K562 (cell line): ENCODE data around the gene LDAF1. TPM values are rescaled to one million over a fixed set of nuclear protein-coding genes. Genes with fewer than 3 reads are reported as not detected.
A peak's percentile ranks its signal among the peaks of the same experiment; 100 is the strongest.

Source experiments
- ELF1 ChIP-seq: fragments of 200-800 bp; sonication (Bioruptor generic); IDR thresholded peaks from 2 replicates; pipeline ENCODE4 v1.6.1; 2016; ENCODE audit warnings: missing genetic modification characterization, missing compliant biosample characterization
- ESRRA ChIP-seq: fragments of 450-650 bp; IDR thresholded peaks from 2 replicates; pipeline ENCODE4 v1.6.1; 2014; ENCODE audit warnings: low read depth, mild to moderate bottlenecking, moderate library complexity, borderline replicate concordance
- HOXB6 ChIP-seq: fragments of 250-450 bp; sonication (Bioruptor Pico); IDR thresholded peaks from 2 replicates; pipeline ENCODE4 v1.5.1; 2022; ENCODE audit warnings: mild to moderate bottlenecking, borderline replicate concordance
- KLF1 ChIP-seq: fragments of 450-650 bp; IDR thresholded peaks from 2 replicates; pipeline ENCODE4 v1.6.1; 2016; ENCODE audit warnings: missing genetic modification characterization, missing compliant biosample characterization
- MTA1 ChIP-seq: fragments of 450-650 bp; IDR thresholded peaks from 2 replicates; pipeline ENCODE4 v1.6.1; 2017; ENCODE audit warnings: borderline replicate concordance
- RBM25 ChIP-seq: fragments of 200-400 bp; formaldehyde crosslinking; IDR thresholded peaks from 2 replicates; pipeline ENCODE4 v1.6.1; 2018; ENCODE audit warnings: low read length, low read depth, moderate library complexity; ENCODE audit not compliant: severe bottlenecking
- TEAD1 ChIP-seq, 2 experiments: fragments of 450-650 bp in 1 of 2; sonication (generic) in 1 of 2; formaldehyde crosslinking; IDR thresholded peaks; 2 replicates each; pipeline versions ENCODE4 v1.4.0 to v1.8.0; 2020 to 2022; ENCODE audit warnings: mild to moderate bottlenecking in 2 of 2, missing genetic modification reagents in 1 of 2
- ZNF140 ChIP-seq: fragments of 250-450 bp; sonication (Bioruptor Pico); IDR thresholded peaks from 2 replicates; pipeline ENCODE4 v1.8.0; 2021; ENCODE audit warnings: moderate library complexity, mild to moderate bottlenecking, inconsistent platforms
- polyA plus RNA-seq, 8 experiments: library from polyadenylated mRNA; depleted of rRNA in 4 of 8; stranded (reverse) in 5 of 8; unstranded in 3 of 8; fragments of >200 nt; fragmentation: Nextera tagmentation in 2 of 8; fragmentation: Illumina TruSeq in 1 of 8; extraction: Ambion mirVana in 2 of 8; extraction: Trizol in 1 of 8; gene quantifications; 2 replicates each; pipeline versions ENCODE4 v1.2.1 to v1.2.3, GENCODE V29; 2011 to 2014; ENCODE audit warnings: inconsistent platforms in 1 of 8, missing spikeins in 1 of 8
- total RNA-seq, 7 experiments: library from RNA; depleted of rRNA in 6 of 7; stranded (reverse); fragments of >200 nt in 6 of 7; fragmentation: Illumina TruSeq in 2 of 7; extraction: Trizol in 2 of 7; gene quantifications; 2 replicates each; pipeline versions ENCODE4 v1.2.1 to v1.2.3, GENCODE V29; 2011 to 2021; ENCODE audit warnings: low replicate concordance in 1 of 7
- TF ChIP-seq, protein P1 (sequence below): fragments of 450-650 bp; IDR thresholded peaks from 2 replicates; pipeline ENCODE4 v1.6.1; 2017; ENCODE audit warnings: antibody characterized with exemption, mild to moderate bottlenecking
- TF ChIP-seq, protein P2 (sequence below): fragments of 250-450 bp; sonication (Bioruptor Pico); IDR thresholded peaks from 2 replicates; pipeline ENCODE4 v1.5.0; 2020; ENCODE audit warnings: mild to moderate bottlenecking, borderline replicate concordance
- TF ChIP-seq, protein P3 (sequence below): fragments of 450-650 bp; IDR thresholded peaks from 2 replicates; pipeline ENCODE4 v1.7.1; 2018; ENCODE audit warnings: mild to moderate bottlenecking, low read depth; ENCODE audit not compliant: partially characterized antibody
- TF ChIP-seq, protein P4 (sequence below): sonication (generic); formaldehyde crosslinking; IDR thresholded peaks from 2 replicates; pipeline ENCODE4 v1.8.1; 2022; ENCODE audit warnings: missing genetic modification reagents
- TF ChIP-seq, protein P5 (sequence below): fragments of 250-450 bp; sonication (Bioruptor Pico); IDR thresholded peaks from 2 replicates; pipeline ENCODE4 v1.5.0; 2020; ENCODE audit warnings: mild to moderate bottlenecking

LDAF1 gene
- total and polyA plus RNA-seq, 9 of the 15 experiments (the other 6 are each of a cell fraction or from before 2014, with no cell fraction given), result 7.0 to 20.1 (median 12.5) TPM

DNA sequence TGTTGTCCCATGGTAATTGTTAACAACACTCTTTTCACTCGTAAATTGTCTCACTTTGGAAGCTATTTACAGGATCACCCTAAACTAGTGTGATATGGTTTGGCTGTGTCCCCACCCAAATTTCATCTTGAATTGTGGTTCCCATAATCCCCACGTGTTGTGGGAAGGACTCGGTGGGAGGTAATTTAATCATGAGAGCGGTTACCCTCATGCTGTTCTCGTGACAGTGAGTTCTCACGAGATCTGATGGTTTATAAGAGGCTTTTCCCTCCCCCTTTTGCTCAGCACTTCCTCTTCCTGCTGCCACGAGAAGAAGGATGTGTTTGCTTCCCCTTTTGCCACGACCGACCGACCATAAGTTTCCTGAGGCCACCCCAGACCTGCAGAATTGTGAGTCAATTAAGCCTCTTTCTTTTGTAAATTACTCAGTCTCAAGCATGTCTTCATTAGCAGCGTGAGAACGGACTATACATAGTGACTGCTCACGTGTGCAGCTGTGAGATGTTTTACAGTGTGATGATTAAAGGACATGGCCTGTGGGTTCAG, 42.3 kb upstream of the LDAF1 start (continued):
- TF ChIP-seq, protein P1, sequence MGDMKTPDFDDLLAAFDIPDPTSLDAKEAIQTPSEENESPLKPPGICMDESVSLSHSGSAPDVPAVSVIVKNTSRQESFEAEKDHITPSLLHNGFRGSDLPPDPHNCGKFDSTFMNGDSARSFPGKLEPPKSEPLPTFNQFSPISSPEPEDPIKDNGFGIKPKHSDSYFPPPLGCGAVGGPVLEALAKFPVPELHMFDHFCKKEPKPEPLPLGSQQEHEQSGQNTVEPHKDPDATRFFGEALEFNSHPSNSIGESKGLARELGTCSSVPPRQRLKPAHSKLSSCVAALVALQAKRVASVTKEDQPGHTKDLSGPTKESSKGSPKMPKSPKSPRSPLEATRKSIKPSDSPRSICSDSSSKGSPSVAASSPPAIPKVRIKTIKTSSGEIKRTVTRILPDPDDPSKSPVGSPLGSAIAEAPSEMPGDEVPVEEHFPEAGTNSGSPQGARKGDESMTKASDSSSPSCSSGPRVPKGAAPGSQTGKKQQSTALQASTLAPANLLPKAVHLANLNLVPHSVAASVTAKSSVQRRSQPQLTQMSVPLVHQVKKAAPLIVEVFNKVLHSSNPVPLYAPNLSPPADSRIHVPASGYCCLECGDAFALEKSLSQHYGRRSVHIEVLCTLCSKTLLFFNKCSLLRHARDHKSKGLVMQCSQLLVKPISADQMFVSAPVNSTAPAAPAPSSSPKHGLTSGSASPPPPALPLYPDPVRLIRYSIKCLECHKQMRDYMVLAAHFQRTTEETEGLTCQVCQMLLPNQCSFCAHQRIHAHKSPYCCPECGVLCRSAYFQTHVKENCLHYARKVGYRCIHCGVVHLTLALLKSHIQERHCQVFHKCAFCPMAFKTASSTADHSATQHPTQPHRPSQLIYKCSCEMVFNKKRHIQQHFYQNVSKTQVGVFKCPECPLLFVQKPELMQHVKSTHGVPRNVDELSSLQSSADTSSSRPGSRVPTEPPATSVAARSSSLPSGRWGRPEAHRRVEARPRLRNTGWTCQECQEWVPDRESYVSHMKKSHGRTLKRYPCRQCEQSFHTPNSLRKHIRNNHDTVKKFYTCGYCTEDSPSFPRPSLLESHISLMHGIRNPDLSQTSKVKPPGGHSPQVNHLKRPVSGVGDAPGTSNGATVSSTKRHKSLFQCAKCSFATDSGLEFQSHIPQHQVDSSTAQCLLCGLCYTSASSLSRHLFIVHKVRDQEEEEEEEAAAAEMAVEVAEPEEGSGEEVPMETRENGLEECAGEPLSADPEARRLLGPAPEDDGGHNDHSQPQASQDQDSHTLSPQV, result peak; percentile 45
- TF ChIP-seq, protein P2, sequence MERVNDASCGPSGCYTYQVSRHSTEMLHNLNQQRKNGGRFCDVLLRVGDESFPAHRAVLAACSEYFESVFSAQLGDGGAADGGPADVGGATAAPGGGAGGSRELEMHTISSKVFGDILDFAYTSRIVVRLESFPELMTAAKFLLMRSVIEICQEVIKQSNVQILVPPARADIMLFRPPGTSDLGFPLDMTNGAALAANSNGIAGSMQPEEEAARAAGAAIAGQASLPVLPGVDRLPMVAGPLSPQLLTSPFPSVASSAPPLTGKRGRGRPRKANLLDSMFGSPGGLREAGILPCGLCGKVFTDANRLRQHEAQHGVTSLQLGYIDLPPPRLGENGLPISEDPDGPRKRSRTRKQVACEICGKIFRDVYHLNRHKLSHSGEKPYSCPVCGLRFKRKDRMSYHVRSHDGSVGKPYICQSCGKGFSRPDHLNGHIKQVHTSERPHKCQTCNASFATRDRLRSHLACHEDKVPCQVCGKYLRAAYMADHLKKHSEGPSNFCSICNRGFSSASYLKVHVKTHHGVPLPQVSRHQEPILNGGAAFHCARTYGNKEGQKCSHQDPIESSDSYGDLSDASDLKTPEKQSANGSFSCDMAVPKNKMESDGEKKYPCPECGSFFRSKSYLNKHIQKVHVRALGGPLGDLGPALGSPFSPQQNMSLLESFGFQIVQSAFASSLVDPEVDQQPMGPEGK (CRISPR knock-in tag), result no peak
- TF ChIP-seq TEAD1 (CRISPR knock-in tag; IDR thresholded peaks at IDR 0.05) (no peak), RBM25 (peak; percentile 40), ZNF140 (no peak), KLF1 (tag) (no peak), ESRRA (peak; percentile 38; the same call in 1 of the 2 replicates), HOXB6 (CRISPR knock-in tag) (no peak), MTA1 (no peak), ELF1 (tag) (peak; percentile 88)
- TF ChIP-seq, protein P3, sequence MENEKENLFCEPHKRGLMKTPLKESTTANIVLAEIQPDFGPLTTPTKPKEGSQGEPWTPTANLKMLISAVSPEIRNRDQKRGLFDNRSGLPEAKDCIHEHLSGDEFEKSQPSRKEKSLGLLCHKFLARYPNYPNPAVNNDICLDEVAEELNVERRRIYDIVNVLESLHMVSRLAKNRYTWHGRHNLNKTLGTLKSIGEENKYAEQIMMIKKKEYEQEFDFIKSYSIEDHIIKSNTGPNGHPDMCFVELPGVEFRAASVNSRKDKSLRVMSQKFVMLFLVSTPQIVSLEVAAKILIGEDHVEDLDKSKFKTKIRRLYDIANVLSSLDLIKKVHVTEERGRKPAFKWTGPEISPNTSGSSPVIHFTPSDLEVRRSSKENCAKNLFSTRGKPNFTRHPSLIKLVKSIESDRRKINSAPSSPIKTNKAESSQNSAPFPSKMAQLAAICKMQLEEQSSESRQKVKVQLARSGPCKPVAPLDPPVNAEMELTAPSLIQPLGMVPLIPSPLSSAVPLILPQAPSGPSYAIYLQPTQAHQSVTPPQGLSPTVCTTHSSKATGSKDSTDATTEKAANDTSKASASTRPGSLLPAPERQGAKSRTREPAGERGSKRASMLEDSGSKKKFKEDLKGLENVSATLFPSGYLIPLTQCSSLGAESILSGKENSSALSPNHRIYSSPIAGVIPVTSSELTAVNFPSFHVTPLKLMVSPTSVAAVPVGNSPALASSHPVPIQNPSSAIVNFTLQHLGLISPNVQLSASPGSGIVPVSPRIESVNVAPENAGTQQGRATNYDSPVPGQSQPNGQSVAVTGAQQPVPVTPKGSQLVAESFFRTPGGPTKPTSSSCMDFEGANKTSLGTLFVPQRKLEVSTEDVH, result peak; percentile 29
- TF ChIP-seq, protein P4, sequence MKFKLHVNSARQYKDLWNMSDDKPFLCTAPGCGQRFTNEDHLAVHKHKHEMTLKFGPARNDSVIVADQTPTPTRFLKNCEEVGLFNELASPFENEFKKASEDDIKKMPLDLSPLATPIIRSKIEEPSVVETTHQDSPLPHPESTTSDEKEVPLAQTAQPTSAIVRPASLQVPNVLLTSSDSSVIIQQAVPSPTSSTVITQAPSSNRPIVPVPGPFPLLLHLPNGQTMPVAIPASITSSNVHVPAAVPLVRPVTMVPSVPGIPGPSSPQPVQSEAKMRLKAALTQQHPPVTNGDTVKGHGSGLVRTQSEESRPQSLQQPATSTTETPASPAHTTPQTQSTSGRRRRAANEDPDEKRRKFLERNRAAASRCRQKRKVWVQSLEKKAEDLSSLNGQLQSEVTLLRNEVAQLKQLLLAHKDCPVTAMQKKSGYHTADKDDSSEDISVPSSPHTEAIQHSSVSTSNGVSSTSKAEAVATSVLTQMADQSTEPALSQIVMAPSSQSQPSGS, result no peak
- TF ChIP-seq, protein P5, sequence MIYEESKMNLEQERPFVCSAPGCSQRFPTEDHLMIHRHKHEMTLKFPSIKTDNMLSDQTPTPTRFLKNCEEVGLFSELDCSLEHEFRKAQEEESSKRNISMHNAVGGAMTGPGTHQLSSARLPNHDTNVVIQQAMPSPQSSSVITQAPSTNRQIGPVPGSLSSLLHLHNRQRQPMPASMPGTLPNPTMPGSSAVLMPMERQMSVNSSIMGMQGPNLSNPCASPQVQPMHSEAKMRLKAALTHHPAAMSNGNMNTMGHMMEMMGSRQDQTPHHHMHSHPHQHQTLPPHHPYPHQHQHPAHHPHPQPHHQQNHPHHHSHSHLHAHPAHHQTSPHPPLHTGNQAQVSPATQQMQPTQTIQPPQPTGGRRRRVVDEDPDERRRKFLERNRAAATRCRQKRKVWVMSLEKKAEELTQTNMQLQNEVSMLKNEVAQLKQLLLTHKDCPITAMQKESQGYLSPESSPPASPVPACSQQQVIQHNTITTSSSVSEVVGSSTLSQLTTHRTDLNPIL (CRISPR knock-in tag), result no peak
